ENCODE data around the gene MEFV. TPM values are rescaled to one million over a fixed set of nuclear protein-coding genes. Genes with fewer than 3 reads are reported as not detected.

MEFV gene
- total RNA-seq, 1 experiment from 2014 or later = 0.46 TPM

DNA sequence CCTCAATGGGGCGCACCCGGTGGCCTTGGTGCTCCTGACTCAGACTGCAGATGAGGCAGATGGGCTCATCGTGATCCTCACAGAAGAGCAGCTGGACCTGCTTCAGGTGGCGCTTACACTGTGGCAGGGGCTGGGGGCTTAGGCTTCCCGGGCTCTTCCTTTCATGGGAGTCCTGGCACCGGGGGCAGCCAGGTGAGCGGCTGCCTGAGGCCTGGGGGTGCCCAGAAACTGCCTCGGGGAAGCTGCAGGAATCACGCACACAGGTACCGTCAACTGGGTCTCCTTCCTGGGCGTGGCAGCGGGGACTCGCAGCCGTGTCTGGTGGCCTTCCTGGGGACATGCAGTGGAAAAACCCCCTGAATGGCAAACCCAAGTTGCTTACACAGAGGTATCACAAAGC is 7.0 kb downstream of the MEFV start:
- Histone ChIP-seq H3K9me3 (ENCODE audit: control insufficient read depth, insufficient read depth, low read depth, low read length) (no peaks in the 10 kb centered on the region), H3K27ac (ENCODE audit: low read length) (no peak overlapping the region), H3K4me1 (ENCODE audit: control insufficient read depth, insufficient read depth, low read length) (no peaks in the 10 kb centered on the region), H3K36me3 (ENCODE audit: control insufficient read depth, insufficient read depth, low read length) (no peaks in the 10 kb centered on the region), H3K27me3 (ENCODE audit: control insufficient read depth, insufficient read depth, low read length) (no peaks in the 10 kb centered on the region), H3K4me3 (ENCODE audit: low read depth in 2 of 2, low read length in 2 of 2) (no peak overlapping the region)
- TF ChIP-seq POLR2AphosphoS5 (IDR thresholded peaks at IDR 0.05; ENCODE audit: low read depth, low read length) (no peak), TCF7L2 (IDR thresholded peaks at IDR 0.05; ENCODE audit: low read depth, low read length) (no peak), SIN3A (IDR thresholded peaks at IDR 0.05; ENCODE audit: borderline replicate concordance, insufficient read depth, low read depth, low read length) (no peak)
- TF ChIP-seq, protein P1, sequence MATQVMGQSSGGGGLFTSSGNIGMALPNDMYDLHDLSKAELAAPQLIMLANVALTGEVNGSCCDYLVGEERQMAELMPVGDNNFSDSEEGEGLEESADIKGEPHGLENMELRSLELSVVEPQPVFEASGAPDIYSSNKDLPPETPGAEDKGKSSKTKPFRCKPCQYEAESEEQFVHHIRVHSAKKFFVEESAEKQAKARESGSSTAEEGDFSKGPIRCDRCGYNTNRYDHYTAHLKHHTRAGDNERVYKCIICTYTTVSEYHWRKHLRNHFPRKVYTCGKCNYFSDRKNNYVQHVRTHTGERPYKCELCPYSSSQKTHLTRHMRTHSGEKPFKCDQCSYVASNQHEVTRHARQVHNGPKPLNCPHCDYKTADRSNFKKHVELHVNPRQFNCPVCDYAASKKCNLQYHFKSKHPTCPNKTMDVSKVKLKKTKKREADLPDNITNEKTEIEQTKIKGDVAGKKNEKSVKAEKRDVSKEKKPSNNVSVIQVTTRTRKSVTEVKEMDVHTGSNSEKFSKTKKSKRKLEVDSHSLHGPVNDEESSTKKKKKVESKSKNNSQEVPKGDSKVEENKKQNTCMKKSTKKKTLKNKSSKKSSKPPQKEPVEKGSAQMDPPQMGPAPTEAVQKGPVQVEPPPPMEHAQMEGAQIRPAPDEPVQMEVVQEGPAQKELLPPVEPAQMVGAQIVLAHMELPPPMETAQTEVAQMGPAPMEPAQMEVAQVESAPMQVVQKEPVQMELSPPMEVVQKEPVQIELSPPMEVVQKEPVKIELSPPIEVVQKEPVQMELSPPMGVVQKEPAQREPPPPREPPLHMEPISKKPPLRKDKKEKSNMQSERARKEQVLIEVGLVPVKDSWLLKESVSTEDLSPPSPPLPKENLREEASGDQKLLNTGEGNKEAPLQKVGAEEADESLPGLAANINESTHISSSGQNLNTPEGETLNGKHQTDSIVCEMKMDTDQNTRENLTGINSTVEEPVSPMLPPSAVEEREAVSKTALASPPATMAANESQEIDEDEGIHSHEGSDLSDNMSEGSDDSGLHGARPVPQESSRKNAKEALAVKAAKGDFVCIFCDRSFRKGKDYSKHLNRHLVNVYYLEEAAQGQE (IDR thresholded peaks at IDR 0.05; ENCODE audit: insufficient read depth in 1 of 2, low read depth in 2 of 2, low read length in 1 of 2) = no peak
- TF ChIP-seq, protein P2, sequence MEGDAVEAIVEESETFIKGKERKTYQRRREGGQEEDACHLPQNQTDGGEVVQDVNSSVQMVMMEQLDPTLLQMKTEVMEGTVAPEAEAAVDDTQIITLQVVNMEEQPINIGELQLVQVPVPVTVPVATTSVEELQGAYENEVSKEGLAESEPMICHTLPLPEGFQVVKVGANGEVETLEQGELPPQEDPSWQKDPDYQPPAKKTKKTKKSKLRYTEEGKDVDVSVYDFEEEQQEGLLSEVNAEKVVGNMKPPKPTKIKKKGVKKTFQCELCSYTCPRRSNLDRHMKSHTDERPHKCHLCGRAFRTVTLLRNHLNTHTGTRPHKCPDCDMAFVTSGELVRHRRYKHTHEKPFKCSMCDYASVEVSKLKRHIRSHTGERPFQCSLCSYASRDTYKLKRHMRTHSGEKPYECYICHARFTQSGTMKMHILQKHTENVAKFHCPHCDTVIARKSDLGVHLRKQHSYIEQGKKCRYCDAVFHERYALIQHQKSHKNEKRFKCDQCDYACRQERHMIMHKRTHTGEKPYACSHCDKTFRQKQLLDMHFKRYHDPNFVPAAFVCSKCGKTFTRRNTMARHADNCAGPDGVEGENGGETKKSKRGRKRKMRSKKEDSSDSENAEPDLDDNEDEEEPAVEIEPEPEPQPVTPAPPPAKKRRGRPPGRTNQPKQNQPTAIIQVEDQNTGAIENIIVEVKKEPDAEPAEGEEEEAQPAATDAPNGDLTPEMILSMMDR (IDR thresholded peaks at IDR 0.05) = no peak
- DNase-seq (ENCODE audit: low read depth, low spot score) = no peak
- POLR2A ChIA-PET = interaction anchor here (0.9 kb wide), 1 partner anchor 16 kb away, joined by 3 read pairs; no protein-coding TSS in a partner anchor
- intact Hi-C loops (cut with micrococcal nuclease; ENCODE audit: unreplicated experiment) = no loop called here
- BruUV-seq (replicated peaks) = no TSS peak
- no peak for ATAC-seq
- in situ Hi-C loops (cut with HindIII; ENCODE audit: low pct_unique_long_range_greater_than_20kb, low sequenced_read_pairs) = no loop called here
- CTCF ChIA-PET = no interaction called here

- no peak for TF ChIP-seq SIN3A (IDR thresholded peaks at IDR 0.05; ENCODE audit: borderline replicate concordance, insufficient read depth, low read depth, low read length)
- no peak for TF ChIP-seq TCF7L2 (IDR thresholded peaks at IDR 0.05; ENCODE audit: low read depth, low read length)
- TF ChIP-seq, protein P1 (IDR thresholded peaks at IDR 0.05; ENCODE audit: insufficient read depth in 1 of 2, low read depth in 2 of 2, low read length in 1 of 2) = no peak
- TF ChIP-seq, protein P2 (IDR thresholded peaks at IDR 0.05) = no peak
- no peak for TF ChIP-seq POLR2AphosphoS5 (IDR thresholded peaks at IDR 0.05; ENCODE audit: low read depth, low read length)
- DNase-seq (ENCODE audit: low read depth, low spot score) (no peak), ATAC-seq (no peak)
- intact Hi-C loops (cut with micrococcal nuclease; ENCODE audit: unreplicated experiment) (no loop called here), in situ Hi-C loops (cut with HindIII; ENCODE audit: low pct_unique_long_range_greater_than_20kb, low sequenced_read_pairs) (no loop called here)
- no peaks in the 10 kb centered on the region for H3K27me3 ChIP-seq (ENCODE audit: control insufficient read depth, insufficient read depth, low read length)
- H3K4me3 ChIP-seq (ENCODE audit: low read depth in 2 of 2, low read length in 2 of 2) = no peak overlapping the region
- no peak overlapping the region for H3K27ac ChIP-seq (ENCODE audit: low read length)
- ChIA-PET POLR2A (interaction anchor here (0.6 to 0.9 kb wide), 2 partner anchors 10 to 16 kb away, joined by 3 read pairs; no protein-coding TSS in a partner anchor), CTCF (interaction anchor here (0.6 kb wide), 1 partner anchor 29 kb away, joined by 9 read pairs; no protein-coding TSS in a partner anchor)
- no peaks in the 10 kb centered on the region for H3K4me1 ChIP-seq (ENCODE audit: control insufficient read depth, insufficient read depth, low read length)
- no TSS peak for BruUV-seq (replicated peaks)
- no peaks in the 10 kb centered on the region for H3K36me3 ChIP-seq (ENCODE audit: control insufficient read depth, insufficient read depth, low read length)
- no peaks in the 10 kb centered on the region for H3K9me3 ChIP-seq (ENCODE audit: control insufficient read depth, insufficient read depth, low read depth, low read length)
These were observed 7.4 kb downstream of the MEFV start for GRCh38 chr16:3249020-3249419.
